Stimulated activated CD4-positive, alpha-beta T cell treated with anti-CD3 and anti-CD28 coated beads, TNF-alpha, amount 100 ng/mL, for 48 hours (primary cell): ENCODE data around the gene ROBO1.

Source experiments
- DNase-seq, 3 donors: peaks; one replicate each; pipeline ENCODE4 v3.0.0-alpha.2; 2020; ENCODE audit warnings: low read depth in 3 of 3

ROBO1 gene

DNA sequence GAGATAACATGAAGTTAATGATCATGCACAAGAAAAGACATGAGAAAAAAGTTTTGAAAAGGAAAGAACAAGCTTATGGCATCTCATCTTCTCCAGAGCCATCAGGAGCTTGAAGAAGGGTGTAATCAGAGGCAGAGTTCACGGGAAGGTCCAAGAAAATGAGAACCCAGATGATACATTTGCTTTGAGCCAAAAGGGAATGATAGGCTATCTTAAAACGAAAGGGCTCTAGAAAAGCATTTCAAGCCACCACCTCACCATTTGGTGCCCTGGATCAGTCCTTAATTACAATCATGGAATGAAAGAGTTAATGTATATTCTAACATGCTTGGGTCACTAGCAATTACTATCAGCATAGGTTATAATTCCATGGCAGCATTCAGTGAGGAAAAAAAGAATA is 781.8 kb downstream of the ROBO1 start:
- DNase-seq = no peak

DNA sequence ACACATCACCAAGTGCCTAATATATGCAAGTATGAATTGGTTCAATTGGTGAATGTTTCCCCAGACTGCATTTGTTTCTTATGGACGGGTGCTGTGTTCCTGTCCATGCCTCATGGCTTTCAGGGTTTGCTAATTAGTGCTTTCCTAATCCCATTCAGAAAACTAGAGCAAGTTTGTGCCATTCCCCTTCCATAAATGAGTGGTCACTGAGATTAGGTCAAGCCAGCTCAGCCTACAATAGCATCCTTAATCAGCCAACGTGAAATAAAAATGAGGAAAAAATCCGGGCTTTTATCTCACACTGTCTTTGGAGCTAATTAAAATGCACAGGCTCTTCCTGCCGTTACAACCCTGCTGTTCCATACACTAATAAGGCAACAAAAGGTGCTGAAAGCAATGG is 788.8 kb downstream of the ROBO1 start:
- DNase-seq = no peak

DNA sequence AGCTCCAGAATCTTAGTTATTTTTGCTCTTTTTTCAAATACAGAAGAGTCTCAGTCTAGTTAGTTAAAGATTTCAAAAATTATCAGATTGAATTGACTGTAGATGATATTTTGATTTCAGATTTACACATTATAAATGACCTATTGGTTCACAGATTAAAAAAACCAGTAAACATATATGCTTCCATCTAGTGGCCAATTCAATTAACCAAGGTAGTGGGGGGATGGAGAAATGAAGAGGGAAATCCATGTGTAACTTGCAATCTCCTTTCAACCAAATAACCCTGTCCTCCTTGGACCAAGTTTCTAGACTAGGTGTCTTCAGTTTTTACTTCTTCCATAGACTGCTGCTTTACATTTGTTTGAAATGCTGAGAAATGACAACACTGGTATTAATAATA is 789.8 kb downstream of the ROBO1 start:
- no peak for DNase-seq

DNA sequence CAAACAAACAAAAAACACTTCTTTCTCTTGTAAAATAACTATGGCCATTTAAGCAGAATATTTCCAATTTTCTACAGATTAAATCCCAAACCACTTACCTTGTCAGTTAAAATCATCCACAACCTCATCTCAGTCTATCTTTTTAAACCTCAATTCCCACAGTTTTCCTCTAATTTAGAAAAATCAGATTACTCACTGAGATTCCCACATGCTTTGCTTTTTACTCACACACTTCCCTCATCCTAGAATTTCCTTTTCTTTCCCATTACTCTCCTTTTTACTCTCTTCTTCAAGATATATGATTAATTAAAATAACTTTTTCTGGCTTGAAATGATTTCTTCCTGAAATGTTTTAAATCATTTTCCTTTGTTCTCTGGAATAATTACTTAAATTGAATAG is 790.7 kb downstream of the ROBO1 start:
- no peak for DNase-seq

DNA sequence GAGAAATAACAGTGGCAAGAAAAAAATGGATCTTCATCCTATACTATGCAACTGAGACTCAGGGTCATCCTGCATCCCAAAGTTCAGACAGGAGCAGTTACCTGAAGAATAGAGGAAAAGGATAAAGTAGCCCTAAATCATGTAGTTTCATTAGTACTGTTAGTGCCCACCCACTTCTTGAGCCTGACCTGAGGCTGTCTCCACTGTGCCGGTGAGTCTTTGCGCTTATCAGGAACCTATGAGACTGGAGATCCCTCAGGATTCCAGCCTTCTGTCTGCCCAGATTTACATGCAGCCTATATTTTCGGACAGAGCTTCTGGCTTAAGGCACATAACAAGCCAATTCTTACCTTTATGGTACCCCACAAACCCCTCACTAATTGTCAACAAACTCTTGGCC is 791.6 kb downstream of the ROBO1 start:
- no peak for DNase-seq

DNA sequence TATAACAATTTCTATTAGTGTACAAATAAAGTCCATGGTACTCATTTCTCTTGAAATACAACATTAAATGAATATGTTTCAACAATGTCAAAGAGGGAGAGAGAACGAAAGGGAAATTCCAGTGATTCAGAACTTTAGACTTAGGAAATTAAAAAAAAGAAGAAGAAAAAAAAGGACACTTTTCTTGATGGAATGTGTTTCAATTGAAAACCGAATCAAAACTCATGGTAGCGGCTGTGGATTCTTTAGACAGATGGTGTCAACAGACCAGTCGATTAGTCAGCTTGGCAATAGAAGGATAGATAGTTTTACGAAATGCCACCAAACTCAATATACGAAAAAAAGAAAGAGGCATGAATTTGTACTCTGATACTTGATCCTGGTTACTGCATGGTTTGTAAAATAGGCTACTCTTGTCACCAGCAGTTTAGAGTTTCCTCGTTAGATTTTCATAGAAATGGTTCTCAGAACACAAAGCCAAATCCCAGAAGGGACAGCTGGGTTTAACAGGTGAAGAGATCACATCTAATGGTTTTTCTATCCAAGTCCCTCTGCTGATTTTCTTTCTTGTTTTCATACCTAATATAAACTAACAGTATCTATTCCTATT is 793.5 kb downstream of the ROBO1 start:
- no peak for DNase-seq

DNA sequence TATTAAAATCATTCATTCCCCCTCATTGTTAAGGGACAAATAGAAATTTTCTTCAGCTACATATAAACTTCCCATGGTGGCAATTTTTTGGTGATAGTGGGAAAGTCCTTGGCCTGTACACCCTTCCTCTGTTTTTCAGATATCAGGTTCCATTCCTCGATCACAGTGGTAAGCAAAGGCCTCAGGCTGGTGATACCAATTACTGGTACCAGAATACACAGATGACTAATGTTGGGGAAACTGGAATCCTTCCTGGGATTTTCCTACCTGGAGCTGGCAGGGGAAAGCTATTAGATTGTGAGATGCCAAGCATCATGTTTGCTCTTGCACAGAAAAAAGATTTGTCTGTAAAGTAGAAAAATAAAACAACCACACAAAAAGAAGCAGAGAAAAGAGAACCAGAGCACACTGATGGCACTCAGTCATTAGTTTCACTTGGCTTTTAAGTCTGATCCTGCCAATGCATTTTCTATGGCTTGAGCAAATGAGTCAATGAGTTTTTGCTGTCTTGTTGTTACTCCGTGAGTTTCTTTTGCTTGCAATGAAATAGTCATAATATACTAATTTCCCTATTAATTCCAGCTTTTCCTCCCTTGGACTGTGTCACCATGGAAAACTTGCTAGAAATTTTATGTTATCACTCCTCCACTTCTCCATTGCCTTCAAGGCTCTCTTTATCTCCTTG is 795.0 kb downstream of the ROBO1 start:
- DNase-seq = no peak

DNA sequence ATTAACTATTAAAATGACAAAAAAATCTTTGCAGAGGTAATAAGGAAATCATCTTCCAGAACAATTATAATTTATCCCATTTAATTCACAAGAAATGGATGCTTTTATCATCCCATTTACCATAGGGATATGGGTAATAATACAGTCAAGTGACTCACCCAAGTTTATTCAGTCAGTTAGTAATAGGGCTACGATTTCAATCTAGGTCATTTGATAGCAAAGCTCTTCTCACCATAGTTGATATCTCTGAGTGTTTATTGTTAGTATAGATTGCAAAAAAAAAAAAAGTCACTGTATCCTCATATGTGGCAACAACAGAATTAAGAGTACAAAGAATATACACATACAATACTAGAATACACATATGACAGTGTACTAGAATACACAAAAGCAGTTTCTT is 797.1 kb downstream of the ROBO1 start:
- no peak for DNase-seq

DNA sequence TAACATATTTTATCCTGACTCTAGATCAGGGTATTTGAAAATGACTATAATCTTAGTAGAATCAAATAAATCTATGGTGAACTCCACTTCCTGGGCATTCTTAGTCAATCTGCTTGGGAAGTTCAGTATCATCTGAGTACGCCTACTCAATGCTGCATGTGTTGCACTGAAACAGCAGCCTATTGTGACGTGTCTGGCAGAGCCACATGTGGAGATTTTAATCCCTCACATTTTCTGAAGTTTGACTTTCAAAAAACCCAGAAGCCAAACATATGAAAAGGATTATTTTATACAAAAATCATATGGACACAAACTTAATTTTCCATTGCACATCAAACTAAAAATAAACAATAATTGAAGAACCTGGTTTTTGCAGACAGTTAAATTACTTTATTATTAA is 798.3 kb downstream of the ROBO1 start:
- no peak for DNase-seq

DNA sequence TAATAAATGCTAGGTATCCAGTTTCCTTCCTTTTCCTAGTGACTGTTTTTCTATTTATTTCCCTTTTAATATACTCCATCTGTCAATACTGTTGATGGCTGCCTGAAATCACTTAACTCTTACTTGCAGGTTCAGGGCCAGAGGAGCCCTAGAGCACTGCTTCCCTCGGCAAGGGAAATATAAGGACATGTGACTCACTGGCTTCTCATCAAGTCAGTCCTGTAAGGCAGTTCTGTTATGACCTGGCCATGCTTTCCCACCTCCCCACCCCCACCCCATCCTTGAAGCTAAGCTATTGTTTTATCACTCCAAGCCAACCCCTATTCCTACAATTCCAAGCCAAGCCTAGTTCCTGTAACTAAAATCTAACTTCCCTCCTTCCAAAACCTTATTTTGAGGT is 800.7 kb downstream of the ROBO1 start:
- no peak for DNase-seq

DNA sequence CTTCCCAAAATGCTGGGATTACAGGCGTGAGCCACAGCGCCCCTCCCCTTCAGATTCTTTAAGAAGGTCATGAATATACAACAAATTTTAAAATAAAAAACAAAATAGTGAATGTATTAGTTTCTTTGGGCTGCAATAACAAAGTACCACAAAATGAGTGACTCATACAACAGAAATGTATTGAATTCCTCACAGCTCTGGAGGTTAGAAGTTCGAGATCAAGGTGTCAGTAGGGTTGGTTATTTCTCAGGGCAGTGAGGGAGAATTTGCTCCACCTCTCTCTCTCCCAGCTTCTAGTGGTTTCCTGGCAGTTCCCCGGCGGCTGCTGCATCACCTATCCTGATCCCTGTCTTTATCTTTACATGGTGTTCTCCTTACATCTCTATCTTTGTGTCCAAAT is 804.0 kb downstream of the ROBO1 start:
- no peak for DNase-seq

DNA sequence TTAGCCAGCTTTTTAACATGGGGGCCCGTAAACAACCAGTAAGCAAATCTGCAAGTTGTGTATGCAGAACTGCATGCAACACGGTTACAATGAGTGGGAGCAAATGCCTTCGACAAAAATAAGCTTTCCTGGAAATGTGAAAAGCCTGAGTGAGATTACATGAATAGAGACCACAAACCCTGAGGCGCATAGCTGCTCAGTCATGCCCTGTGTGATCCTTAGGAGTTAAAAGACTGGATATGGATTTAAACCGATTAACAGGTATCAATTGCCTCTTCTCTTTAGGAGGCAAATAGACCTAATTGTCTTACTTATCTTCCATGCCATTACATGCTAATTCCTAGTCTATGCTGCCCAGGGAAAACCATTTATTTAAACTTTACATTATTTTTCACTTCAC is 810.3 kb downstream of the ROBO1 start:
- no peak for DNase-seq

DNA sequence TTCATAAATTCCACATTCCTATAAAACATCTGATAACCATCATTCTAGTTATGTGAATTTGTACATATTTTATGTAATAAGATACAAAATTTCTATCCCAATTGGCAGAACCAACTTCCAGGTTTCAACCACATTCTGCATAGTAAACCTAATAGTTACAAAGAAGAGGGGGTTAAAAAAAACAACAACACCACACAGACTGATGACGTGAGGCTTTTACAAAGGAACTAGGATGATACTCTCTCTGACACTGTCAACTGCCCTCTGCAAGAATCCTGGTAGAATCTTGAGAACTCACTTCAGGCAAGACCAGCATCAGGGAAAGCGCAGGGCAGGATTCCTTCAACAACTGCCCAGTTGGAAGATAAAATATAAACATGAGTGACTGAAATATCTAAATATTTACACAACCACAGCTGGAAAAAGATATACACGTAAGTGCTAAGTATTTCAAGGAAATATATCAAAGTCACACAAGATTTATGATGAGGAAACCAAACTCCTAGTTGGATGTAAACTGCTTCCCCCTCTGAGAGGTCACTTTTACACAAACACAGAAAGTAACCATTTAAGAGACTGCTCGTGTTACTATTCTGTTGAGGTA is 816.4 kb downstream of the ROBO1 start:
- no peak for DNase-seq

DNA sequence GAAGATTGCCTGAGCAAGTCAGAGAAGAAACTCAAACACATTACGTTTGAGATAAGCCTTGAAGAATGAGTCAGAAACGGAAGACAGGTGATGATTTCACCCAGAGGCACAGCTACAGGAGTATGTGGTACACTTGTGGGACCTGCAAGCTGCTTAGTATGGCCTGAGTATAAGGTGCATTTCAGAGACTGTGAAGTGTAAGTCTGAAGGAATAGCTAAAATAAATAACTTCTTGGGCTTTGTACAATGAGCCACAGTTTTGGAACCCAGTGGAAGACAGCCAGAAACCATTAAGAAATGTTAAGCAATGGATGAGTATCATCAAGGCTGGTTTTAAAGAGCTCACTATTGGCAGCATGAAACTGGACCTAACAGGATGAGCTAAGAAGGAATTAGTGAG is 826.2 kb downstream of the ROBO1 start:
- no peak for DNase-seq

DNA sequence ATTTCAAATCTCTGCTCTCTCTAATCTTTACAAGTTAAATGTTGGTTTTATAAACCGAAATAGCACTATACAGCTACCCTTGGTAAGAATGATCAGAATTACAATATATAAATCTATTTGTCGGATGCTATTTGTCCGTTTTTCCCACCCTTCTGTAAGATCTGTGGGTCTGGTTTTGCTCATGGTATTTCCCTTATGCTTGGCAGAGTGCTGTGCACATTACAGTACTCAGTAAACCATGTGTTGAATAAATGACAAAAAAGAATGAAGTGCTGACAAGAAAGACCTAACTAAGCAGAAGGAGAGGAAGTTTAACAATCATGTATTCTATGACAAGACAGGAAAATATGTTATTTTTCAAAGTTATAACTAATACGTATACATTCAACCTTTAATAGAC is 827.2 kb downstream of the ROBO1 start:
- no peak for DNase-seq

DNA sequence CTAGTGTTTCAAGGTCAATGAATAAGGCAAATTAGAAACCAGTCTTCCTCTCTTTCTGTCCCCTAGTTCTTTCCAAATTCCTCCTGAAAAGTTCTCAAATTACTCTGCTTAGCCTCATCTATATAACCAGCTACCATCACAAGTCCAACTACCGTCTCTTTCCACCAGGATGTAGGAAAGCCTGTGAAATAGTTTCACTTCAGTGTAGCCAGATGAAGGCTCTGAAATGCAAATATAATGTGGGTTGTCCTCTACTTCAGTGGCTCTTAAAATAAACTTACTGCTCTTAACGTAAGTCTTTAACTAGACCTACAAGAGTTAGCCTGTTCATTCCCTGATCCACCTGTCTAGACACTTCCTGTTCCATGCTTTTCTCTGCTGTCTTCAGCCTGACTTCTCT is 827.7 kb downstream of the ROBO1 start:
- no peak for DNase-seq

DNA sequence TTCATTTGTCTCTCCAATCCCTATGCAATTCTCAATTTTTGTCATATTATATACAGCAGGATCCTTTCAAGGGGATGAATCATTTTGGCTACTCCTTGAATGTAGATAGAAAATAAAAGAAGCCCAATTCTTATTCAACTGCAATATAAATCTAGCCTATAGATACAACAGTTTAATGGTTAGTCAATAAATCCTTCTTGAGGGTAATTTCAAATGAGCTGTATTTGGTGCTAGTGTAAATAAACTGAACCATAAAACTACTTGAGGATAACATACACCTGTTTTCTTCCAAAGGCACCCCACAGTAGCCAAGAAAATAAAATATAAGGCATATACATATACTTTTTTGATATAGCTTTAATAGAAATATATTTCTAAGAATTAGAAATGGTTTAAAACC is 830.3 kb downstream of the ROBO1 start:
- no peak for DNase-seq

DNA sequence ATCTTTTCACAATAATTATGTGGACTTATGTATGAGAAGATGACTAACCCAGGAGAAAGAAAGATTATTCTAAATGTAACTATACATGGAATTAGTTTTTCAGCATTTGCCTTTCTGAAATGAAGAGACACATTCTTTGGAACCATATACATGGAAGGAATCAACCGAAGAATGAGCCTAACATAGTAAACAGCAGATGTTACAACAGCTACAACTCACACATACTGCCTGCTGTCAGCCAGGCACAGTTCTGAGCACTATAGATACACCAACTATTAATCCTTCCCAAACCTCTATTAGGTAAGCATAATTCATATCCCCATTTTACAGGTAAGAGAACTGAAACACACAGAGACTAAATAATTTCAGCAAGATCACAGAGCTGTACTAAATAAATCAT is 840.0 kb downstream of the ROBO1 start:
- DNase-seq = no peak

DNA sequence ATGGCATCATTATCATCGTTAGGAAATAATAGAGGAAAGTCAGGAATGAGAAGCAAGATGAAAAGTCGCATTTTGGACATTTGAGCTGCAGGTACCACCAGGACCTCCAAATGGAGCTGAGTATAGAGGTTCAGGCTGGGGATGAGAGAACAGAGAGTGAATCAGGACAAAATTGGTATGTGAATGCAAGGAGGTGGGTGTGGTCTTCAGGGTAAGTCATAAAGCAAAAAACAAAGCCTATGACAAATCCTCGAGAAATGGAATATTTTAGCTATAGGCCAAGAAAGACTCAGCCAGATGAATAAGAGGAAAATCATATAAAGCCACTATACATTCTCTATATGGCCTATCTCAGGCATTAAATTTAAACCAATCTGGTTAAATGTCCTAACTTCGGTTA is 841.3 kb downstream of the ROBO1 start:
- DNase-seq = no peak

DNA sequence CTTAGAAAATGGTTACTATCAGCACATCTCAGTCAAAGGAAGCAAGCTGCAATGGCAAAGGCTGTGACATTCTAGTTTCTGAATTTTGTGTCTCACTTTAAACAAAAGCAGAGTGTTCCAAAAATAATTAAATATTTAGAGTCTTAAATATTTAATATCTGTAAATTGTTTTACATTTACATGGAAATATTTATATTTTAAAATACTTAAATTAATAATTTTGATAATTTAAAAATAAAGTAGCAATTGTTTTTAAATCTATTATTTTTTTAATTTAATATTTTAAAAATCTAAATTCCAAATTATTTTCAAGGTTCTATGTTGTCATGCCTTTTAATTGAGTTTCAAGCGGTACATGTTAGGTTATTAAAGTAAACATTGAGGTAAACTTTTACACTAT is 843.1 kb downstream of the ROBO1 start:
- DNase-seq = no peak

DNA sequence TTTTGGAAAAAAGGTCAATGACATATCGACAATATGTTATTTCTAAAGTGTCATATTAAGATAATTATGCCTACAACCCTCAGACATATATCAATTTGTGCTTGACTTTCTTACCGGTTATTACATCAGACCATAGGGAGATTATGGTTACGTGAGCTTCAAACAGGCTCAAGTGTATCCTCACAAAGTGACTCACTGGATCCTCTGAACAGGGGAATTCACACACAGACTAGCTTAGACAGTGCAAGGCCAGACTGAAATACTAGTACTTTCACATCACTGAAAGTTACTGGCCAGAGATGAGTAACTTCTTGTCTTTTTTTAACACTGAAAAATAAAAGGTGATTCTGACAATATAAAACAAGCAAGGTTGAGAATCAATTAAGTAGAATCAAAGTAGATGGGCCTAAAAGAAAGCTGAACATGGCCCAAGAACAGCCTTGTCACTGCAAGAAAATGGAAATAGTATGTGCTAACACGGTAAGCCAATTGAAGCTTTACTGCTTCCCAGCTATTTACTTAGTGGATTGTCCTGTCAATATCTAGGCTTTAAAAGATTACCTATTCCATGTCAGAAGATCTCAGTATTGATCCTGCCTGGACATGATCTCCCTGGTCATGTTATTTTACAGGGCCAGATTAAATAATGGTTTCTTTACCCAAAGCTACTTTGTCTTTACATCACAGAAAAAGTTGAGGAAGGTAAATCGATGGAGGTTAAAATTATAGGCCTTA is 848.6 kb downstream of the ROBO1 start:
- DNase-seq = no peak

DNA sequence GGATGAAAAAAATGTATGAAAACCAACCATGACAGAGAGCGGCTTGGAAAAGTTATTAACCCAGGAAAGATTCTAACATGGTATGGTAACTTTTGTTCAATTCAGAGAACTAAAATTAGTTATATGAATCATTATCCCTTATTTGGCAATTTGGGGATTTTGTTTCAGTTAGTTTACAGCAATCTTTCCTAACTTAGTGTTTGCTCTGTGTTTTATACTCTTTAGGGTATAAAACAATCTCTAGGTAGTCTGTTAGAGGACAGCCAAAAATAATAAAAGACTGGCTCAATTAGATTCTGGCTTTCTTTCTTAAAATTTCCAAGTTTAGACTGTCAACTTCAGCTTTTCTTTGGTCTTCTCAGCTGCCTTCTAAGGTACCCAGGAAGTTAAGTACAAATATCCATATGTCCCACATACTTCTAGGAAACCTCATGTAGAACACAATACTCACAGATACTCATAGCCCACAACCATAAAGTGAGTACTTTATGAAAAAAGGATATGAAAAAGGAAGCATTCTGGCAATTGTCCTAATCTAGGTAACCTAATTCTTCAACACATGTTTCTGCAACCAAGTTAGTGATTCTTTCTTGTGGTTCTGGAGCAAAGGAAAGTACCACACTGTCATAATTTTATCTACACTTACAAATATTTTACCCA is 849.3 kb downstream of the ROBO1 start:
- DNase-seq = no peak
